Measurements from ENCODE around the gene CLMN. TPM values are rescaled to one million over a fixed set of nuclear protein-coding genes. Genes with fewer than 3 reads are reported as not detected.

CLMN gene
- total and polyA plus RNA-seq, 2 of the 13 experiments (the other 11 are each of a cell fraction or from before 2014, with no cell fraction given) = 15.1 to 16.7 TPM

GRCh38 chr14:95157327-95158189 lies 162.2 kb downstream of the CLMN start, which contains the start of gene DICER1 (continued):
- TF ChIP-seq POLR2A (IDR thresholded peaks at IDR 0.05; ENCODE audit: insufficient read depth in 1 of 2, low read depth in 2 of 2, low read length in 2 of 2) (peak; percentile 50 to 59; a peak in 3 of 4 replicates), PHF8 (CRISPR knock-in tag; IDR thresholded peaks at IDR 0.05) (peak; percentile 94), ZNF205 (CRISPR knock-in tag; IDR thresholded peaks at IDR 0.05) (0 out of 2 replicates have a peak, but pooled peaks have one; percentile 30), SNRNP70 (IDR thresholded peaks at IDR 0.05; ENCODE audit: low read depth, low read length) (peak; percentile 97), HNF4A (CRISPR knock-in tag; IDR thresholded peaks at IDR 0.05) (0 out of 2 replicates have a peak, but pooled peaks have one; percentile 24), ISL2 (CRISPR knock-in tag; IDR thresholded peaks at IDR 0.05) (0 out of 2 replicates have a peak, but pooled peaks have one; percentile 46), ZNF777 (CRISPR knock-in tag; IDR thresholded peaks at IDR 0.05) (0 out of 2 replicates have a peak, but pooled peaks have one; percentile 9), ZNF207 (IDR thresholded peaks at IDR 0.05; ENCODE audit: borderline replicate concordance) (no peak), FOSL2 (CRISPR knock-in tag; IDR thresholded peaks at IDR 0.05) (0 out of 2 replicates have a peak, but pooled peaks have one; percentile 17), ZBTB2 (CRISPR knock-in tag; IDR thresholded peaks at IDR 0.05; ENCODE audit: low read depth) (peak; percentile 61; the same call in 1 of the 2 replicates), ZNF660 (CRISPR knock-in tag; IDR thresholded peaks at IDR 0.05; ENCODE audit: borderline replicate concordance, low read depth) (no peak), CSRNP1 (CRISPR knock-in tag; IDR thresholded peaks at IDR 0.05) (peak; percentile 34; the same call in 1 of the 2 replicates), ZNF609 (CRISPR knock-in tag; IDR thresholded peaks at IDR 0.05; ENCODE audit: borderline replicate concordance) (no peak), HOXA3 (CRISPR knock-in tag; IDR thresholded peaks at IDR 0.05) (peak; percentile 75), KAT7 (CRISPR knock-in tag; IDR thresholded peaks at IDR 0.05; ENCODE audit: borderline replicate concordance) (peak; percentile 83; the same call in 1 of the 2 replicates), BORCS8-MEF2B (CRISPR knock-in tag; IDR thresholded peaks at IDR 0.05) (peak; percentile 79)

Data from HepG2 (cell line).